HepG2 (cell line): ENCODE data around the gene RGS19. TPM values are rescaled to one million over a fixed set of nuclear protein-coding genes. Genes with fewer than 3 reads are reported as not detected.

Experiments
- ATAC-seq: fragments of 200-7000 bp; cut with Tn5 transposase; 3 replicates; pipeline ENCODE4 v1.9.1; 2020; ENCODE audit warnings: mild to moderate bottlenecking, moderate library complexity
- BruUV-seq: library from RNA; stranded (reverse); fragments of 400-500 nt; replicated peaks from 2 replicates; lab custom pipeline; 2021; lab: Mats Ljungman, UMichigan
- CTCF ChIA-PET: fragments of 300-600 bp; formaldehyde crosslinking; extraction: SDS; loops from one replicate; lab custom pipeline; 2021; ENCODE audit warnings: low total read pairs, inconsistent platforms, low intra/inter-chr PET ratio; lab: Yijun Ruan, JAX
- POLR2A ChIA-PET: fragments of 350-600 bp; sonication (Branson Sonifier 250); formaldehyde crosslinking; loops from one replicate; lab custom pipeline; 2020; ENCODE audit warnings: antibody characterized with exemption, inconsistent platforms; lab: Yijun Ruan, JAX
- DNase-seq: peaks from one replicate; pipeline ENCODE4 v3.0.0-alpha.2; 2015; ENCODE audit warnings: low spot score
- FAIRE-seq: peaks from 3 replicates; lab custom pipeline; 2011; peaks lifted over from hg19 to GRCh38; lab: Jason Lieb, UNC
- H2AFZ ChIP-seq: one replicate; pipeline ENCODE4 v1.6.1; 2011; ENCODE audit warnings: low read length, inconsistent platforms
- H3K27ac ChIP-seq: fragments of 300-600 bp; 3 replicates; pipeline ENCODE4 v1.8.0; 2011; ENCODE audit warnings: mixed run types, mild to moderate bottlenecking, mixed read lengths, low read length, inconsistent platforms; ENCODE audit not compliant: insufficient read depth; ENCODE audit errors: extremely low read length
- H3K27me3 ChIP-seq, 2 experiments: fragments of 200-600 bp in 1 of 2; 2 replicates in 1 of 2; 3 replicates in 1 of 2; pipeline versions ENCODE4 v1.6.0 to v1.8.0; 2011; ENCODE audit warnings: low read length in 2 of 2, mild to moderate bottlenecking in 2 of 2, moderate library complexity in 2 of 2, inconsistent platforms in 1 of 2; ENCODE audit not compliant: insufficient read depth in 2 of 2, control insufficient read depth in 1 of 2
- H3K36me3 ChIP-seq, 2 experiments: fragments of 200-600 bp in 1 of 2; replicated peaks in 1 of 2; 2 replicates in 1 of 2; 3 replicates in 1 of 2; pipeline versions ENCODE4 v1.5.1 to v1.8.0; 2011; ENCODE audit warnings: low read length in 2 of 2, inconsistent platforms in 1 of 2; ENCODE audit not compliant: insufficient read depth in 2 of 2, control insufficient read depth in 1 of 2
- H3K4me1 ChIP-seq: 2 replicates; pipeline ENCODE4 v1.5.1; 2012; ENCODE audit warnings: low read length, inconsistent platforms; ENCODE audit not compliant: insufficient read depth
- H3K4me2 ChIP-seq: 2 replicates; pipeline ENCODE4 v1.6.0; 2011; ENCODE audit warnings: low read depth, low read length, inconsistent platforms
- H3K4me3 ChIP-seq, 3 experiments: fragments of 200-600 bp in 1 of 3; sonication (generic), shearing (Covaris generic) in 1 of 3; replicated peaks in 1 of 3; 2 replicates each; pipeline ENCODE4 v1.5.1; 2011 to 2016; ENCODE audit warnings: low read length in 3 of 3, inconsistent platforms in 2 of 3, low read depth in 2 of 3, mild to moderate bottlenecking in 2 of 3, control low read depth in 1 of 3, mixed read lengths in 1 of 3; ENCODE audit not compliant: insufficient read depth in 1 of 3
- H3K79me2 ChIP-seq: one replicate; pipeline ENCODE4 v1.6.1; 2011; ENCODE audit warnings: low read length, inconsistent platforms; ENCODE audit not compliant: insufficient read depth
- H3K9ac ChIP-seq: 2 replicates; pipeline ENCODE4 v1.6.0; 2011; ENCODE audit warnings: mild to moderate bottlenecking, low read depth, low read length, inconsistent platforms; ENCODE audit not compliant: insufficient read depth
- H3K9me3 ChIP-seq: 2 replicates; pipeline ENCODE4 v1.5.1; 2012; ENCODE audit warnings: mild to moderate bottlenecking, low read length
- H4K20me1 ChIP-seq: 2 replicates; pipeline ENCODE4 v1.6.0; 2011; ENCODE audit warnings: inconsistent platforms, mild to moderate bottlenecking, low read length, moderate library complexity; ENCODE audit not compliant: insufficient read depth
- CHD4 ChIP-seq: fragments of 200-600 bp; sonication (generic); IDR thresholded peaks from 2 replicates; pipeline ENCODE4 v1.7.0; 2017; ENCODE audit warnings: mild to moderate bottlenecking, low read length, borderline replicate concordance
- ELF4 ChIP-seq: sonication (generic); formaldehyde crosslinking; IDR thresholded peaks from 2 replicates; pipeline ENCODE4 v1.5.0; 2020; ENCODE audit warnings: missing genetic modification reagents, mild to moderate bottlenecking, moderate library complexity, borderline replicate concordance
- HMGA1 ChIP-seq: sonication (generic); formaldehyde crosslinking; conservative IDR thresholded peaks from 2 replicates; pipeline ENCODE4 v1.4.0; 2020; ENCODE audit warnings: missing genetic modification reagents
- KLF6 ChIP-seq: IDR thresholded peaks from 2 replicates; pipeline ENCODE4 v1.8.0; 2016; ENCODE audit warnings: missing biosample characterization, missing genetic modification reagents
- RBM22 ChIP-seq: fragments of 200-400 bp; formaldehyde crosslinking; optimal IDR thresholded peaks from 2 replicates; pipeline ENCODE3; 2017; ENCODE audit warnings: mild to moderate bottlenecking, low read length, moderate library complexity
- REPIN1 ChIP-seq: sonication (generic); formaldehyde crosslinking; IDR thresholded peaks from 2 replicates; pipeline ENCODE4 v1.8.0; 2022; ENCODE audit warnings: missing genetic modification reagents, low read depth, mild to moderate bottlenecking, borderline replicate concordance
- SMAD3 ChIP-seq: sonication (generic); formaldehyde crosslinking; IDR thresholded peaks from 2 replicates; pipeline ENCODE4 v1.4.0; 2020; ENCODE audit warnings: missing genetic modification reagents
- SUZ12 ChIP-seq: fragments of 150-350 bp; IDR thresholded peaks from 2 replicates; pipeline ENCODE4 v1.6.1; 2014; ENCODE audit warnings: low read depth, low read length
- TAF15 ChIP-seq: fragments of 200-400 bp; formaldehyde crosslinking; IDR thresholded peaks from one replicate; pipeline ENCODE4 v1.6.1; 2018; ENCODE audit warnings: mild to moderate bottlenecking, low read depth, low read length; ENCODE audit not compliant: poor library complexity, severe bottlenecking
- ZFP36L2 ChIP-seq: sonication (generic); formaldehyde crosslinking; IDR thresholded peaks from 2 replicates; pipeline ENCODE4 v1.4.0; 2020; ENCODE audit warnings: missing genetic modification reagents
- ZNF350 ChIP-seq: sonication (generic); formaldehyde crosslinking; IDR thresholded peaks from 2 replicates; pipeline ENCODE4 v1.4.0; 2020; ENCODE audit warnings: mild to moderate bottlenecking, low read depth, missing genetic modification reagents, borderline replicate concordance
- ZNF768 ChIP-seq: sonication (generic); formaldehyde crosslinking; IDR thresholded peaks from 2 replicates; pipeline ENCODE4 v1.4.0; 2020; ENCODE audit warnings: missing genetic modification reagents
- WGBS: methylation state at CpG from one replicate; pipeline ENCODE4 v1.1.6; 2017; ENCODE audit warnings: low lambda C conversion rate; 5-methylcytosine and 5-hydroxymethylcytosine counted together
- in situ Hi-C: cut with HindIII; loops from 2 replicates; pipeline ENCODE4 v1.10.0; 2017; ENCODE audit warnings: low pct_unique_long_range_greater_than_20kb; ENCODE audit not compliant: extremely low pct_ligation_motif_present
- intact Hi-C: fragments of 100-400 bp; cut with micrococcal nuclease; formaldehyde crosslinking; loops from one replicate; pipeline ENCODE4 v1.10.0; 2022; ENCODE audit not compliant: unreplicated experiment
- polyA plus RNA-seq, 8 experiments: library from polyadenylated mRNA; depleted of rRNA in 3 of 8; stranded (reverse) in 7 of 8; unstranded in 1 of 8; fragments of >200 nt; fragmentation: Illumina TruSeq in 4 of 8; extraction: Trizol in 4 of 8; gene quantifications; 2 replicates each; pipeline versions ENCODE4 v1.2.1 to v1.2.3, GENCODE V29; 2011 to 2016; ENCODE audit warnings: low read depth in 4 of 8, missing spikeins in 1 of 8, mixed read lengths in 1 of 8; ENCODE audit not compliant: insufficient read depth in 1 of 8
- total RNA-seq, 5 experiments: library from RNA; depleted of rRNA; stranded (reverse); fragments of >200 nt; fragmentation: Illumina TruSeq; extraction: Trizol; gene quantifications; 2 replicates each; pipeline ENCODE4 v1.2.3, GENCODE V29; 2016; ENCODE audit warnings: low read depth in 1 of 5
- TF ChIP-seq, protein P1 (sequence below): sonication (generic); formaldehyde crosslinking; IDR thresholded peaks from one replicate; pipeline ENCODE4 v1.5.1; 2020; ENCODE audit warnings: mild to moderate bottlenecking, missing genetic modification reagents; ENCODE audit errors: not compliant biosample characterization
- TF ChIP-seq, protein P2 (sequence below): sonication (generic); formaldehyde crosslinking; IDR thresholded peaks from 2 replicates; pipeline ENCODE4 v1.4.0; 2020; ENCODE audit warnings: missing genetic modification reagents
- TF ChIP-seq, protein P3 (sequence below): sonication (generic); formaldehyde crosslinking; IDR thresholded peaks from 2 replicates; pipeline ENCODE4 v1.5.0; 2020; ENCODE audit warnings: mild to moderate bottlenecking, missing genetic modification reagents, borderline replicate concordance

Gene RGS19
- total and polyA plus RNA-seq, 2 of the 13 experiments (the other 11 are each of a cell fraction or from before 2014, with no cell fraction given) = 10.7 to 11.9 TPM

DNA sequence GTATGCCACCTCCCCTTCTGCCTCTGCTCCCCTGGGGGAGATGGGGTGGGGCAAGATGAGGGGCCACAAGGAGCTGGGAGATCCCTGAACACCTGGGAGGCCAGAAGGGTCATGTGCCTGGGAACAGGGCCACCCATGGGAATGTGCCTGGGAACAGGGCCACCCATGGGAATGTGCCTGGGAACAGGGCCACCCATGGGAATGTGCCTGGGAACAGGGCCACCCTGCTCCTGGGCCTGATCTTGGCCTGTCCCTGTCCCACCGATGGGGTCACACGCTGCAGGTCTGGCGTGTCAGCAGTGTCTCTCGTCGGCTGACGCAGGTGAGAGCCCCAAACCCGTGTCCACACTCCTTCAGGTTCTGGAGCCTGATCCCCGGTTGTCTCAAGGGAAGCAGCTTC, 4.4 kb downstream of the RGS19 start:
- FAIRE-seq = no peak
- Histone ChIP-seq H3K9ac (no peak overlapping the region), H3K79me2 (no peaks in the 10 kb centered on the region), H4K20me1 (no peaks in the 10 kb centered on the region), H3K9me3 (no peaks in the 10 kb centered on the region), H3K4me2 (no peak overlapping the region), H3K27me3 (no peaks in the 10 kb centered on the region), H3K4me1 (peaks cover 18% of the 10 kb centered on the region), H3K4me3 (no peak overlapping the region), H2AFZ (no peak overlapping the region), H3K36me3 (no peaks in the 10 kb centered on the region), H3K27ac (no peak overlapping the region)
- in situ Hi-C loops = no loop called here
- ChIA-PET CTCF (no interaction called here), POLR2A (no interaction called here)
- no TSS peak for BruUV-seq
- intact Hi-C loops = no loop called here
- no peak for DNase-seq
- 87% methylated on average over 7 of the region's 8 CpGs for WGBS
- ATAC-seq = no peak
- no peak for TF ChIP-seq REPIN1 (CRISPR knock-in tag)
- no peak for TF ChIP-seq RBM22
- no peak for TF ChIP-seq ELF4 (CRISPR knock-in tag)
- TF ChIP-seq SMAD3 (CRISPR knock-in tag) = no peak
- no peak for TF ChIP-seq ZNF768 (CRISPR knock-in tag)
- TF ChIP-seq, protein P1, sequence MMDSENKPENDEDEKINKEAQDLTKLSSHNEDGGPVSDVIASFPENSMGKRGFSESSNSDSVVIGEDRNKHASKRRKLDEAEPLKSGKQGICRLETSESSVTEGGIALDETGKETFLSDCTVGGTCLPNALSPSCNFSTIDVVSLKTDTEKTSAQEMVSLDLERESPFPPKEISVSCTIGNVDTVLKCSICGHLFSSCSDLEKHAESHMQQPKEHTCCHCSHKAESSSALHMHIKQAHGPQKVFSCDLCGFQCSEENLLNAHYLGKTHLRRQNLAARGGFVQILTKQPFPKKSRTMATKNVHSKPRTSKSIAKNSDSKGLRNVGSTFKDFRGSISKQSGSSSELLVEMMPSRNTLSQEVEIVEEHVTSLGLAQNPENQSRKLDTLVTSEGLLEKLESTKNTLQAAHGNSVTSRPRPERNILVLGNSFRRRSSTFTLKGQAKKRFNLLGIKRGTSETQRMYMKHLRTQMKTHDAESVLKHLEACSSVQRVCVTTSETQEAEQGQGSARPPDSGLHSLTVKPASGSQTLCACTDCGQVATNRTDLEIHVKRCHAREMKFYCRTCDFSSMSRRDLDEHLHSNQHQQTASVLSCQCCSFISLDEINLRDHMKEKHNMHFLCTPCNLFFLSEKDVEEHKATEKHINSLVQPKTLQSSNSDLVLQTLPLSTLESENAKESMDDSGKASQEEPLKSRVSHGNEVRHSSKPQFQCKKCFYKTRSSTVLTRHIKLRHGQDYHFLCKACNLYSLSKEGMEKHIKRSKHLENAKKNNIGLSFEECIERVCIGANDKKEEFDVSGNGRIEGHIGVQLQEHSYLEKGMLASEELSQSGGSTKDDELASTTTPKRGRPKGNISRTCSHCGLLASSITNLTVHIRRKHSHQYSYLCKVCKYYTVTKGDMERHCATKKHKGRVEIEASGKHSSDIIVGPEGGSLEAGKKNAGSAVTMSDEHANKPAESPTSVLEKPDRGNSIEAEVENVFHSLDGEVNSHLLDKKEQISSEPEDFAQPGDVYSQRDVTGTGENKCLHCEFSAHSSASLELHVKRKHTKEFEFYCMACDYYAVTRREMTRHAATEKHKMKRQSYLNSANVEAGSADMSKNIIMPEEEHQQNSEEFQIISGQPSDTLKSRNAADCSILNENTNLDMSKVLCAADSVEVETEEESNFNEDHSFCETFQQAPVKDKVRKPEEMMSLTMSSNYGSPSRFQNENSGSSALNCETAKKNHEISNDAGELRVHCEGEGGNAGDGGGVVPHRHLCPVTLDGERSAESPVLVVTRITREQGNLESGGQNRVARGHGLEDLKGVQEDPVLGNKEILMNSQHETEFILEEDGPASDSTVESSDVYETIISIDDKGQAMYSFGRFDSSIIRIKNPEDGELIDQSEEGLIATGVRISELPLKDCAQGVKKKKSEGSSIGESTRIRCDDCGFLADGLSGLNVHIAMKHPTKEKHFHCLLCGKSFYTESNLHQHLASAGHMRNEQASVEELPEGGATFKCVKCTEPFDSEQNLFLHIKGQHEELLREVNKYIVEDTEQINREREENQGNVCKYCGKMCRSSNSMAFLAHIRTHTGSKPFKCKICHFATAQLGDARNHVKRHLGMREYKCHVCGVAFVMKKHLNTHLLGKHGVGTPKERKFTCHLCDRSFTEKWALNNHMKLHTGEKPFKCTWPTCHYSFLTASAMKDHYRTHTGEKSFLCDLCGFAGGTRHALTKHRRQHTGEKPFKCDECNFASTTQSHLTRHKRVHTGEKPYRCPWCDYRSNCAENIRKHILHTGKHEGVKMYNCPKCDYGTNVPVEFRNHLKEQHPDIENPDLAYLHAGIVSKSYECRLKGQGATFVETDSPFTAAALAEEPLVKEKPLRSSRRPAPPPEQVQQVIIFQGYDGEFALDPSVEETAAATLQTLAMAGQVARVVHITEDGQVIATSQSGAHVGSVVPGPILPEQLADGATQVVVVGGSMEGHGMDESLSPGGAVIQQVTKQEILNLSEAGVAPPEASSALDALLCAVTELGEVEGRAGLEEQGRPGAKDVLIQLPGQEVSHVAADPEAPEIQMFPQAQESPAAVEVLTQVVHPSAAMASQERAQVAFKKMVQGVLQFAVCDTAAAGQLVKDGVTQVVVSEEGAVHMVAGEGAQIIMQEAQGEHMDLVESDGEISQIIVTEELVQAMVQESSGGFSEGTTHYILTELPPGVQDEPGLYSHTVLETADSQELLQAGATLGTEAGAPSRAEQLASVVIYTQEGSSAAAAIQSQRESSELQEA = no peak
- TF ChIP-seq CHD4 = no peak
- TF ChIP-seq, protein P2, sequence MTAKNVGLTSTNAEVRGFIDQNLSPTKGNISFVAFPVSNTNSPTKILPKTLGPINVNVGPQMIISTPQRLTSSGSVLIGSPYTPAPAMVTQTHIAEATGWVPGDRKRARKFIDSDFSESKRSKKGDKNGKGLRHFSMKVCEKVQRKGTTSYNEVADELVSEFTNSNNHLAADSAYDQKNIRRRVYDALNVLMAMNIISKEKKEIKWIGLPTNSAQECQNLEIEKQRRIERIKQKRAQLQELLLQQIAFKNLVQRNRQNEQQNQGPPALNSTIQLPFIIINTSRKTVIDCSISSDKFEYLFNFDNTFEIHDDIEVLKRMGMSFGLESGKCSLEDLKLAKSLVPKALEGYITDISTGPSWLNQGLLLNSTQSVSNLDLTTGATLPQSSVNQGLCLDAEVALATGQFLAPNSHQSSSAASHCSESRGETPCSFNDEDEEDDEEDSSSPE (CRISPR knock-in tag) = no peak
- no peak for TF ChIP-seq KLF6 (CRISPR knock-in tag)
- no peak for TF ChIP-seq TAF15
- TF ChIP-seq ZFP36L2 (CRISPR knock-in tag) = no peak
- TF ChIP-seq, protein P3, sequence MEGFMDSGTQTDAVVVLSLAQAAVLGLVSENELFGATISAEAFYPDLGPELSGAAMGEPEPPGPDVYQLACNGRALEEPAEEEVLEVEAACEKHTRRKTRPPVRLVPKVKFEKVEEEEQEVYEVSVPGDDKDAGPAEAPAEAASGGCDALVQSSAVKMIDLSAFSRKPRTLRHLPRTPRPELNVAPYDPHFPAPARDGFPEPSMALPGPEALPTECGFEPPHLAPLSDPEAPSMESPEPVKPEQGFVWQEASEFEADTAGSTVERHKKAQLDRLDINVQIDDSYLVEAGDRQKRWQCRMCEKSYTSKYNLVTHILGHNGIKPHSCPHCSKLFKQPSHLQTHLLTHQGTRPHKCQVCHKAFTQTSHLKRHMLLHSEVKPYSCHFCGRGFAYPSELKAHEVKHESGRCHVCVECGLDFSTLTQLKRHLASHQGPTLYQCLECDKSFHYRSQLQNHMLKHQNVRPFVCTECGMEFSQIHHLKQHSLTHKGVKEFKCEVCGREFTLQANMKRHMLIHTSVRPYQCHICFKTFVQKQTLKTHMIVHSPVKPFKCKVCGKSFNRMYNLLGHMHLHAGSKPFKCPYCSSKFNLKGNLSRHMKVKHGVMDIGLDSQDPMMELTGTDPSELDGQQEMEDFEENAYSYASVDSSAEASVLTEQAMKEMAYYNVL (CRISPR knock-in tag) = no peak
- TF ChIP-seq HMGA1 = no peak
- no peak for TF ChIP-seq SUZ12
- no peak for TF ChIP-seq ZNF350
